Activated CD8-positive, alpha-beta memory T cell treated with anti-CD3 and anti-CD28 coated beads for 24 hours (primary cell): Measurements from ENCODE around the gene FER.
"Not testable (repeated sequence)": the region's sequence is repeated elsewhere in the genome, so short reads cannot be mapped to it uniquely, and the experiment has no call there.

Source experiments
- DNase-seq: peaks from one replicate; pipeline ENCODE4 v3.0.0-alpha.2; 2020

Gene FER

DNA sequence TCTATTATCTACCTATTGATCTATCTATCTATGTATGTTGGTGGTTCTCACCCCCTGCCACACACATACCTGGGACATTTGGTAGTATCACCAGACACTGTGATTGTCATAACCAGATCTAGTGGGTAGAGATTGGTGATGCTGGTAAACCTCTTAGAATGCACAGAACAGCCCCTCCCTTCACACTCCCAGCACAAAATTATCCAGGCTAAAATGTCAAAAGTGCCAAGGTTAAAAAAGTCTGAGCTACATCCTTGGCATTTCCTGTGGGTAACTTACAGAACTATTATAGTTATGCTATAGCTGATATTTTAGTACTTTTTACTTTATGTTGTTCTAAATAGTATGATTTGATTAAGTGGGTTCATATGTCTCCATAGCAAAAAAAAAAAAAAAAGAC lies 151.0 kb downstream of the FER start:
- DNase-seq, result no peak

DNA sequence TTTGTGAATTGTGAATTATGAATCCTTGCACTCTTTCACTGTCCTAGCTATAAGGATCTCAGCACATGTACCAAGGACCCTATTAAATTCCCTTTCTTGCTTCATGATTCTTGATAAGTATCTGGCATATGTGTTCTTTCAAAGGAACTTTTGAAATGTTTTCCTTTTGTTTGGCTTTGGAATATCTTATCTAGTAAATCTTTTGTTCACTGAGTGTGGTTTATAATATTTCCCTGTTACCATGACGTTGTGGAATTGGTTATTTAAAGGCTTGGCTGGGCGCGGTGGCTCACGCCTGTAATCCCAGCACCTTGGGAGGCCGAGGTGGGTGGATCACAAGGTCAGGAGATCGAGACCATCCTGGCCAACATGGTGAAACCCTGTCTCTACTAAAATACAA lies 151.5 kb downstream of the FER start:
- not testable (repeated sequence) for DNase-seq

DNA sequence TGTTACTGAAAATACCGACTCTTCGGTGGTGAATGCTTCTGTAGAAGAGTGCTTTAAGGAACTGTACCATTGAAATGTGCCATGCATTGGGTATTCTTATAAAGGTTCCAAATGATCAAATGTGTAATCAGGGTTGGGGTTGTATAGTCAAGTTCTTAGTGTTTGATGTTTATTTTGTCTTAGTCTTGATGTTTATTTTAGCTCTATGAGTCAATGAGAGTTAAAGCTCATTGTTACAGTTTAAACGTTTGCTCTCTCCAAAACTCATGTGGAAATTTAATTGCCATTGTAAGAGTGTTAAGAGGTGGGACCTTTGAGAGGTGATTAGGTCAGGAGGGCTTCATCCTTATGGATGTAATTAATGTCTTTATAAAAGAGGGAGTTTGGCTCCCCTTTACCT lies 153.0 kb downstream of the FER start:
- no peak for DNase-seq

DNA sequence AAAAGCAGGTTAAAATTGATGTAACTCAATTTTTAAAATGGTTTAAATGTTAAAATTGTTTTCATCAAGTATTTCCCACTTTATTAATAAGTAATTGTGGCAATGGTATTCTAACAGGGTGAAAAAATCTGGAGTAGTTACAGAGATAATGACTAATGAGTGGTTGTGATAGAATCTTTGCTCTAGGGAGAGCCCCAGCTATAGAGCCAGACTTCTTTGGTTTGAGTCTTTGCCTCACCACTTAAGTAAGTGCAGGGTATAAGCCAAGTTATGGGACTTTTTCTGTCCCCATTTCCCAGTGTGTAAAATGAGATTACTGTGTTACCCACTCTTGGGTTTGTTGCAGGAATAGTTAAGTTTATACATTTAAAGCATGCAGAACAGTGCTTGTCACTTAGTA lies 158.1 kb downstream of the FER start:
- DNase-seq, result no peak

DNA sequence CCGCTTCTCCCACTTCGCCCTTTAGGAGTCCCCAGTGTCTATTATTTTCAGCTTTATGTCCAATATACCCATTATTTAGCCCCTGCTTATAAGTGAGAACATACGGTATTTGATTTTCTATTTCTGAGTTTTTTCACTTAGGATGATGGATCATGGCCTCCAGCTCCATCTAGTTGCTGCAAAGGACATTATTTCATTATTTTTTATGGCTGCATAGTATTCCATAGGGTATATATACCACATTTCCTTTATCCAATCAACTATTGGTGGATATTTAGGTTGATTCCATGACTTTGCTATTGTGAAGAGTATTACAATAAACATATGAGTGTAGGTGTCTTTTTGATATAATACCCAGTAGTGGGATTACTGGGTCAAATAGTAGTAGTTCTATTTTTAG lies 162.9 kb downstream of the FER start:
- no peak for DNase-seq

DNA sequence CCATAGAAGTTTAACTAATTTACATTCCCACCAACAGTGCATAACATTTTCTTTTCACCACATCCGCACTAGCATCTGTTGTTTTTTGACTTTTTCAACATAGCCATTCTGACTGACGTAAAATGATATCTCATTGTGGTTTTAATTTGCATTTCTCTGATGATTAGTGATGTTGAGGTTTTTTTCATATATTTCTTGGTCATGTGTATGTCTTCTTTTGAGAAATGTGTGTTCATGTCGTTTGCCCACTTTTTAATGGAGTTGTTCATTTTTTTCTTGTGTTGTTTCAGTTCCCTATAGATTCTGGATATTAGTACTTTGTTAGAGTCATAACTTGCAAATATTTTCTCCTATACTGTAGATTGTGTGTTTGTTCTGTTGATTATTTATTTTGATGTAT lies 163.4 kb downstream of the FER start:
- DNase-seq, result no peak

DNA sequence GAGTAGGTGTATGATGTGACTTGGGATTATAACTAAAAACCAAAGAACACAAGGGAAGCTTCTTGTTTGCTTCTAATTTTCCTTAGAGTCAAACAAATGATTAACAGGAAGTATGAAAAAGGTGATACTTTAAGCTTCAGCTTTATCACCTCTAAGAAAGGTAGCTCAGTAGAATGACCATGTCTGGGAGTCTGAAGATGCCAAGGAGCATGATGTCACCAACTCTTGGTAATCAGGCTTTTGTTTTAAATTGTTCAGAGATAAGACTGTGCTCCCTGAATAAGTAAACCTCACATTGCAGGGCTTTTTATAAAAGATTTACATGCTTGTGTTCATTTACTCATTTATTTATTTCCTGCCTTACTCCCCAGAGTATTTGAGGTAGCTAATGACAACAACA lies 169.9 kb downstream of the FER start:
- no peak for DNase-seq

DNA sequence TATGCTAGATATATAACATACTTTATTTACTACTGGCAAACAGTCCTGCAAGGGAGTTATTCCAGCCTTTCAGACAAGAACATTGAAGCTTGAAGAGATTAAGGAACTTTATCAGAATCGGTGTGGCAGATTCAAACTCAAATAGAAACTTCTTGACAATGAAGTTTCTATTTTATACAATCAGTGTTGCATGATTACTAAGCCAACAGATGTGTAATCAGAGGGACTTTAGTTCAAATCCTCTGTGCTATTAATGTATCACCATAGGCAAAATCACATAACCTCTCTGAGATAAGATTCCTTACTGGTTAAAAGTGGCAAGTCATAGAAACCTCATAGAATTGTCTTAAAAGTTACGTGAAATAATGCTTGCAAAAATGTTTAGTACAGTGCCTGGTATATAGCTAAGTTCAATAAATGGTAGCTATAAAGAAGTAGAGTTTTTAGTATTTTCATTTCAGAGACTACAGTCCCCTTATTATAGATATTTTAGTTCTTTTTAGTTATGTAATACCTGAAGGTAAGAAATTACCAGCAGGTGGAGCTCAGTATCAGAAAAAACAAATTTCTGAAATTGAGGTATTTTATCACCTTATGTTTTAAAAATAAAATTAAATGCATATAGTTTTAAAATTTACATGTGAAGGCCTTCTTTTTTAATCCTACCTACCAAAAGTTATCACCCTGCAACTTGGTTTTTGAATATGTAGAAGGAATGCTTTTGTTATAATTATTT lies 172.1 kb downstream of the FER start:
- DNase-seq, result no peak

DNA sequence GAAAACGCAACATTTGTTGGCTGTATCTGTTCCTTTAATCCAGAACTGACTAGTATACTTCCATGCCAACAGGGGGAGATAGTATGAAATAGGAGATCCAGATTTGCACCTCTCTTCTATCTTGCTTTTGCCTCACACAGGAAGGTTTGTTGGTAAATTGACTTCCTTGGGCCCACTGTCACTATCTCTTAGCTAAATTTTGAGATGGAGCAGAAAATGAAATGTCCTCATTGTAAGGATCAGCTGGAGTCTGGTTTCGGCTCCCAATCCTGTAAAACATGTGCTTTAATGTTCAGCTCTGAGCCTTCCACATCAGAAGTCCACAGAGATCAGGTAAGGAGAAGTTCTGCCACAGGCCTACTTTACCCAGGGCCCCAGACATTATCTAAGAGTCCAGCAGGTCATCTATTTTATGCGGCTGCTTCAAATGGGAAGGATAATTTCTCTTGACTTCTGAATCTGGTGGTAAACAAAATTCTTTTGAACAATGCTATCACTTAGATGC lies 176.8 kb downstream of the FER start:
- no peak for DNase-seq

DNA sequence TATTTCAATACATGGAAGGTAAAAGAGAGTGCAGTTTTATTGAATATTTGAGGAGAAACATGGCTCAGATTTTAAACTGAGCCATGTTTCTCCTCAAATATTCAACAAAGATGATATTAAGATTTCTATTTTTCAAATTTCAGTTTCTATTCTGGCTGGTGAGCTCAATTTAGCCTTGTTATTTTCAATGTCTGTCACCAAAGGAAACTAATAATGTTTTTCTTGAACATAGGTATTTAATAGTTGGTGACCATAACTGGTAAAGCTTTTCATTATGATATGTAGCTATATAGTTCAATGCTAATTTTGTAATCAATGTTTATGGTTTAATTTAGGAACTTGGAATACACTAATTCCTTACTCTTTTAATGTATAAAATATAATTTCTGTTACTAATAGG lies 177.4 kb downstream of the FER start:
- DNase-seq, result no peak

DNA sequence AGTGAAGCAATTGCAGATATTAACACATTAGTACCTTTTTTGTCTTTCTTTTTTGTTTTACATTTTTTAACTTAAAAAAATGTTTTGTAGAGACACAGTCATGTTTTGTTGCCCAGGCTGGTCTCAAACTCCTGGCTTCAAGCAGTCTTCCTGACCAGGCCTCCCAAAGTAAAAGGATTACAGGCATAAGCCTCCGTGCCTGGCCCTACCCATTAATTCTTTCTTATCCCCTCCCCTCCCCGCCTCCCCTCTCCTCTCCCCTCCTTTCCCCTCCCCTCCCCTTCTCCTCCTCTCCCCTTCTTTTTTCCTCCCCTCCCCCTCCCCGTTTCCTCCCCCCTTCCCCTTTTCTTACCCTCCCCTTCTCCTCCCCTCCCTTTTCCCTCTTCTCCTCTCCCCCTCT lies 182.4 kb downstream of the FER start:
- no peak for DNase-seq

DNA sequence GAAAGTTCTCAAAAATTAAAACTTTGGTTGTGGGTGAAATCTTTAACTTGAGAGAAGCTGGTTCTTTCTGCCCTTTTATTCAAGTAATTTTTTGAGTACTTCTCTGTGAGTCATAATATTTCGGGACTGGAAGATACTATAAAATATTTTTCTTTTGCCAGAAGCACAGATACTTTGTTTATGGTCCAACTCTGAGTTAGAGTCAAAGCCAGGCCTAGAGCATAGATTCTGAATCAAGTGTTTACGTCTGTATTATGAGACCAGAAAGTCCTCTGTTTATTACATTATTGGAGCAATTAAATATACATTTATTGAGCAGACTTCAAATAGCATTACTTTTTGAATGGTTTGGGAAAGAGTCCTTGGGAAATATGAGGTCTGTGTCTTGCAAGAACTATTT lies 187.9 kb downstream of the FER start:
- DNase-seq, result no peak

DNA sequence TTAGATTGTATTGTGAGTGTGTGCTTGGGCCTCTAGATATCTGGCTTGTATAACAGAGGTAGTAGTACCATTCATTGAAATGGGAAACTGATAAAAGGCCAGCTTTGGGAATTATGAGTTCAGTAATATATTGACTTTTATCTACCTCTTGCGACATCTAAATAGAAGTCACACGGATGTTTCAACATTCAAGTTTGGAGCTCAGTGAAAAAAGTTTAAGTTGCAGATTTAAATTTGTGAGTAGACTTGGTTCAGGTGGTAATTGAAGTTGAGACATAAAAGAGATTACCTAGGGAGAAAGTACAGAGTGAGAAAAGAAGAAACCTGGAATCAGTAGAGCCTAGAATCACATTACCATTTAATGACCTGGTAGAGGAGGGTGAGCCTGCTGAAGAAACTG lies 189.5 kb downstream of the FER start:
- DNase-seq, result no peak

DNA sequence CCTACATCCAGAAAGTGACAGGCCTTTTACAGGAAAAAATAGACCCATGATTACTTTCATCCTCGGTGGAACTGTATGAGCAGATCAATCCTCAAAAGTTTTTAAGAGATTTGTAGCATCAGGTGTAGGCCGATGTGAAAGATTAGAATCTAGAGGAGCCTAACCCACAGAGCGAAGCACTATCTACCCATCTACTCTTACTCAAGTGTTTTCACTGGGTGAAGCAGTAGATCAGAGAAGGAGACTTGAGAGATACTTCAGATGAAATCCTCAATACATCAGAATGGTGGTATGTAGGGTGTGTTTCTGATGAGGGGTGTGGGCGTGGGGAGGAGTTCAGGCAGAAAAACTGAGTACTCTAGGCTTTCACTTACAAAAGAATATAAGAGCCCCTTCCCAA lies 192.8 kb downstream of the FER start:
- DNase-seq, result no peak

DNA sequence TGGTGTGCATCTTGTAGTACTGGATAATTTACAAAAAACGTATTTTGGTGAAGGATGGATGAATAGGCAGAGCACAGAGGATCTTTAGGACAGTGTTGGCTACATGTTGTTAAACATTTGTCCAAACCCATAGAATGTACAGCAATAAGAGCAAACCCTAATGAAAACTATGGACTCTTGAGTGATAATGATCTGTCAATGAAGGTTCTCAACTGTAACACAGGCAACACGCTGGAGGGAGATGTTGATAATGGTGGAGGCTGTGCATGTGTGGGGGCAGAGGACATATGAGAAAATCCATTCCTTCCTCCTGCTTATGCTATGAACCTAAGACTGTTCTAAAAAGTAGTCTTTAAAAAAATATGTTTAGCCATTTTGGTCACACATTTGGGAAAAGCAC lies 194.0 kb downstream of the FER start:
- DNase-seq, result no peak

DNA sequence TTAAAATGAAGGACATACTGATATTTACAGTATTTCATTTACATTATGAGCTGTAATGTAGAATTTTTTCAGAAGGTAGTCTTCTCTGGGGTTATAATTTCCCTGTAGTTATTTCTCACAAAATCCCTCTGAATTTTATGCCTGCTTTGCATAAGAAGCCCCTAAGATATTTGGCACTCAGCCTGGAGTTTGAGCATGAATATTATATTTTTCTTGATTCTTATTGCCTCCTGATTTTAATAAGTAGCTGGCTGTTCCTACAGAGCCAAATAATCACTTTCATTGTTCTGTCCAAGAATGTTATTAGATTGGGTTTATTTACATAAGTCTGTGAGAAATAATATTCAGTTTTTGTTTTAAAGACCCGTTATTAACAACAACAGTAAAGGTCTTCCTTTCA lies 195.0 kb downstream of the FER start:
- no peak for DNase-seq

DNA sequence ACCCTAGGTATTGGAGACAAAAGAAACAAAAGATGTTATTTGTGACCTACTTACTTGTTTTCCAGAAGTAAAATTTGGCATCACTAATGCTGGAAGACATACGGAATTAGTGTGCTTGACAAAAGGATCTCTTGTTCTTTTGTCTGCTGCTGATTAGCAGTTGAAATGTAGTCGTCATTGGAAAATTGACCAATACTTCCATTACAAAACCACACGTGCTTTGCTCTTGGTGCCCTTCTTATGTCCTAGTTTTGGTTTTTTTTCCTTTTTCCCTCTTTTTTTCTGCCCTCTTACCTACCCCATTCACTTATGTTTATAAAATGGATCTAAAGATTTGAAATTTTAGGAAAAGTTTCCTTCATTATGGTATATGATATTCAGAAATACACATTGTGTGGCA lies 197.4 kb downstream of the FER start:
- DNase-seq, result no peak

DNA sequence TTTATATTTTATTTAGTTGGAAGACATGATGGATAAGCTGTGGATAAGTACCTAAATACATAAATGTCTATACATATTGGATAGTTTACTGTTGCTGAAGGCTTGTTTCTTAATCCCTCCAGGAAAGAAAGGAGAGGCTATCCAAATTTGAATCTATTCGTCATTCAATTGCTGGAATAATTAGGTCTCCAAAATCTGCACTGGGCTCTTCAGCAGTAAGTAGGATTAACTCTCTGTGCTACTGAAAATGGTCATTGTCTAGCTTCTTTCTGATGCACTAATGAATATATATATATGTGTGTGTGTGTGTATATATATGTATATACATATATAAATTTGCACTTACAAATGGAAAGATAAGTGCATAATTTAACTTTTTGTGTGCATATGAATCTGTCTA lies 198.3 kb downstream of the FER start:
- DNase-seq, result no peak

DNA sequence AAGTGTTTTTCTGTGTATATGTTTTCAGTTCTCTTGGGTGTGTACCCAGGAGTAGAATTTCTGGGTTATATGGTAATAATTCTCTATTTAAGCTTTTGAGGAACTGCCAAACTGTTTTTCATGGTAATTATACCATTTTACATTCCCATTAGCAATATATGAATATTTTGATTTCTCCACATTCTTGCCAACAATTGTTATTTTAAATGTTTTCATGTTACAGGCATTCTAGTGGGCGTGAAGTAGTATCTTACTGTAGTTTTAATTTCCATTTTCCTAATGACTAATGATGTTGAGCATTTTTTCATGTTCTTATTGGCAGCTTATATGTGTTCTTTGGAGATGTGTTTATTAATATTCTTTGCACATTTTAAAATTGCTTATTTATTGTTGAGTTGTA lies 199.5 kb downstream of the FER start:
- DNase-seq, result no peak

DNA sequence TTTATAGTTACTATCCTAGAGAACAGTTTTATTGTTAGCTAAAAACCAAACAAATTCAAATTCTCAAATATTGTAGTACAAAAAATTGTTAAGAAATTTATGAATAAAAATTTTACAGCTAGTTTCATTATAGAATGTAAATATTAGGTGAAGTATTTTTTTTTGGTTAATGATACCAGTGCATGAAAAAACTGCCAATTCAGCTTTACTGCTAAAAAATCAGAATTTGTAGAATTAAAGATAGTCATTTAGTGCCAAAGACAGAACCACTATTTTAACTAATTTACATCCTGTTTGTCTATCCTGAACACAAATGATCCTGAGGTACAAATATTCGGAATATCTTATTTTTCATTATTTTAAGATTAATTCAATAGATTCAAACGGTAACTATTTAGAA lies 202.6 kb downstream of the FER start:
- DNase-seq, result no peak

DNA sequence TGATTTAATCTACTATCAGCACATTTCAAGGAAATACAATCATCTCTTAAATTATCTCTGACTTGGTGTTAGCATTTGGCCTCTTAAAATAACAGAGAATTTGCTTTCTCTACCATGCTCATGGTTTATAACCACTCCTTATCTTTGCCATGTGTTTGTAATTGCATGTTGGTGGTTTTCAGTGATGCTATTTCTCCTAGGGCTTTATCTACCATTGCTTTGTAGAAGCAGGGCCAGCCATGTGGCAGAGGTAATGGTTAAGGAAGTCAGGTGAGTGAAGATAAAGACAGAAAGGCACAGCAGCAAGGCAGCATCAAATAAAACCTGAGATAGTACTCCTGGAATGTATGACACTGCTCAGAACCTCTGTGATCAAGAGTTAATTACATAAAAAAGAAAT lies 206.2 kb downstream of the FER start:
- no peak for DNase-seq

DNA sequence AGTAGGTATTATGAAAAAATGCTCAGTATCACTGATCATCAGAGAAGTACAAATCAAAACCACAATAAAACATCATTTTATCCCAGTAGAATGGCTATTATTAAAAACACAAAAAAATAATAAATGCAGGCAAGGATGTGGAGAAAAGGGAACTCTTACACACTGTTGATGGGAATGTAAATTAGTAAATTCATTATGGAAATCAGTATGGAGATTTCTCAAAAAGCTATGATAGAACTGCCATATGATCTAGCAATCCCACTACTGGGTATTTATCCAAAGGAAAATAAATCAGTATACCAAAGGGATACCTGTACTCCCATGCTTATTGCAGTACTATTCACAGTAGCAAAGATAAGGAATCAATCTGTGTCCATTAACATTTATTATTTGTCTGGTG lies 209.6 kb downstream of the FER start:
- DNase-seq, result no peak

DNA sequence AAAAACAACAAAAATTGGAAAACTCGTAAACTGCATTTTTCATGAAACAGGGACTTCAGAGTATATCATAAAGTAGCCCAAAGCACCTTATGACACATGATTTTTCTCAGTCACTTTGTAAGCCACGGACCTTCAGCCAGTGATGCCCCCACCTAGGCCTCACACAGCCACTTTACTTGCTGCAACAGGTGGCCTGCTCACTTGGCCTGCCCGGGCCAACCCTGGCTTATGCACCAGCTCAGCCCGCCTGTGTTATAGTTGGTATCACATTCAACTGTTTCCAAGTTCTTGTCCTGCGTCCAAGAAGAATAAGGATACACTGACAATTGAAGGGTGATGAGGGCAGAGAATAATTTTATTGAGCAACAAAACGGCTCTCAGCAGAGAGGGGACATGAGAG lies 219.2 kb downstream of the FER start:
- no peak for DNase-seq

DNA sequence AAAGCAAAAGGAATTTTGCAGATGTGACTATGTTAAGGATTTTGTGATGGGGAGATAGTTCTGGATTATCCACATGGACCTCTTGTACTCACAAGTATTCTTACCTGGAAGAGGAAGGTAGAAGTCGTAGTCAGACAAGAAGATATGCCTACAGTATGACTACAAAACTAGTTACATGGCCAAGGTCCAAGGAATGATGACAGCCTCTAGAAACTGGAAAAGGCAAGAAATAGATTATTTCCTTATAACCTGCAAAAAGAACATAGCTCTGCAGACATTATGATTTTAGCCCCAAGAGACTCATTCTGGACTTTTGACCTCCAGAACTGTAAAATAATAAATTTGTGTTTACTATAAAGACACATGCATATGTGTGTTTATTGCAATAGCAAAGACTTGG lies 226.9 kb downstream of the FER start:
- no peak for DNase-seq

DNA sequence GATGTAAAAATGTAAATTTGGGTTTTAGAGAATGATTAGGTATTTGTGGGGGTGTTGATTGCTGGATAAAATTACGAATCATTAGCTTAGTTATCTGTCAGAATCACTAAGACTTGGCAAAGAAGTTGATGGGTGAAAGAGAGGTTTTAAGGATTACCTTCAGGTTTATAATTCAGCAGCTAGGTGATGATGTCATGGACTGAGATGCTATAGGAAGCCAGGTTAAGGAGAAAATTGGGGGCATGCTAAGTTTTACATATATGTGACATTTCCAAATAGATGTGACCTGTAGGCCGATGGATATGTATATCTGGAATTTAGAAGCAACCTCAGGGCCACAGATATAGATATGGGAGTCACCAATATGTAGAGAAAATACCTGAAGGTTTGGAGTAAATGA lies 228.0 kb downstream of the FER start:
- no peak for DNase-seq
